Activated T-cell treated with anti-CD3 and anti-CD28 coated beads, Interleukin-2, amount 50 U/mL, for 24 hours (primary cell): ENCODE results near the gene TP53TG3B.
"Not testable (repeated sequence)": the region's sequence is repeated elsewhere in the genome, so short reads cannot be mapped to it uniquely, and the experiment has no call there.

Experiments used
- DNase-seq: peaks from one replicate; pipeline ENCODE4 v3.0.0-alpha.2; 2020
- H3K27ac Mint-ChIP-seq: 2 replicates; pipeline ENCODE4 v1.8.0; 2020; ENCODE audit warnings: mild to moderate bottlenecking, mixed read lengths
- H3K27me3 Mint-ChIP-seq: 2 replicates; pipeline ENCODE4 v1.8.0; 2020; ENCODE audit warnings: mixed read lengths
- H3K36me3 Mint-ChIP-seq: 2 replicates; pipeline ENCODE4 v1.8.0; 2020; ENCODE audit warnings: low read depth, mixed read lengths
- H3K4me1 Mint-ChIP-seq: 2 replicates; pipeline ENCODE4 v1.8.0; 2020; ENCODE audit warnings: low read depth, mixed read lengths
- H3K4me3 Mint-ChIP-seq: 2 replicates; pipeline ENCODE4 v1.8.0; 2020; ENCODE audit warnings: mild to moderate bottlenecking, moderate library complexity, mixed read lengths
- H3K9me3 Mint-ChIP-seq: 2 replicates; pipeline ENCODE4 v1.8.0; 2020; ENCODE audit warnings: mixed read lengths

The TP53TG3B gene, protein sequence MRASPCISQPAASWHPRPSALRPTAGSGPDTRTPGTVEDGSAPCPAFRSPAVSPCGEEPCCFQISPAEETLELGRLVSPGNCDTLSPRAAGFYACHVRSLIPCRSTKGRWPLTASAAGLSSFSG

DNA sequence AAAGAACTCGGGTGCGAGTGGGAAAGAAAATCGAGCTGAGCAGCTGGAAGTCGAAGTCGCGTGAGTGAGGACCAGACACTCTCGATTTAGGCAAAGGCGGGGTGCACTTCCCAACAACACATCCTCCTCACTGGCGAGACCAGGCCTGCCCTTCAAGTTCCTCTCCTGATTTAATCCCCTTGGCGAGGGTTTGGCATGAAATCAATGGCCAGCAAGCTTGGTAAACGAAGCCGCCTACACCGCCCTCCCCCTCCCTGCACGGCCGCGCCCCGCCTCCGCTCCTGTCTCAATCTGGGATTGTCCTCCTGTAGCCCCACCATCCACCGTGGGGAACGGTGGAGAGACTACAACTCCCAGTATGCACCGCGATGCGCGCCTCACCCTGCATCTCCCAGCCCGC, at the start of gene TP53TG3B:
TSS of gene TP53TG3B (plus strand) at position 301 of the 400 bp plus-strand sequence. CDS start at position 369, 68 bp downstream.
- not testable (repeated sequence) for H3K27me3 Mint-ChIP-seq, H3K4me3 Mint-ChIP-seq, DNase-seq, H3K27ac Mint-ChIP-seq, H3K9me3 Mint-ChIP-seq, H3K4me1 Mint-ChIP-seq, H3K36me3 Mint-ChIP-seq

DNA sequence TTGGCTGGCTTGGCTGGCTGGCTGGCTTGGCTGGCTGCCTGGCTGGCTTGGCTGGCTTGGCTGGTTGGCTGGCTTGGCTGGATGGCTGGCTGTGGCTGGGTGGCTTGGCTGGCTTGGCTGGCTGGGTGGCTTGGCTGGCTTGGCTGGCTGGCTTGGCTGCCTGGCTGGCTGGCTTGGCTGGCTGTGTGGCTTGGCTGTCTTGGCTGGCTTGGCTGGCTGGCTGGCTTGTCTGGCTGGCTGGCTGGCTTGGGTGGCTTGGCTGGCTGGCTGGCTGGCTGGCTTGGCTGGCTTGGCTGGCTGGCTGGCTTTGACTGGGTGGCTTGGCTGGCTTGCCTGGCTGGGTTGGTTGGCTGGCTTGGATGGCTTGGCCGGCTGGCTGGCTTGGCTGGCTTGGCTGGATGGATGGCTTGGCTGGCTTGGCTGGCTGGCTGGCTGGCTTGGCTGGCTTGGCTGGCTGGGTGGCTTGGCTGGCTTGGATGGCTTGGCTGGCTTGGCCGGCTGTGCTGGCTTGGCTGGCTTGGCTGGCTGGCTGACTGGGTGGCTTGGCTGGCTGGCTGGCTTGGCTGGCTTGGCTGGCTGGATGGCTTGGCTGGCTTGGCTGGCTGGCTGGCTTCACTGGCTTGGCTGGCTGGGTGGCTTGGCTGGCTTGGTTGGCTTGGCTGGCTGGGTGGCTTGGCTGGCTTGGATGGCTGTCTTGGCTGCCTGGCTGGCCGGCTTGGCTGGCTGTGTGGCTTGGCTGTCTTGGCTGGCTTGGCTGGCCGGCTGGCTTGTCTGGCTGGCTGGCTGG, 24.2 kb upstream of the TP53TG3B start:
- not testable (repeated sequence) for DNase-seq, H3K9me3 Mint-ChIP-seq

DNA sequence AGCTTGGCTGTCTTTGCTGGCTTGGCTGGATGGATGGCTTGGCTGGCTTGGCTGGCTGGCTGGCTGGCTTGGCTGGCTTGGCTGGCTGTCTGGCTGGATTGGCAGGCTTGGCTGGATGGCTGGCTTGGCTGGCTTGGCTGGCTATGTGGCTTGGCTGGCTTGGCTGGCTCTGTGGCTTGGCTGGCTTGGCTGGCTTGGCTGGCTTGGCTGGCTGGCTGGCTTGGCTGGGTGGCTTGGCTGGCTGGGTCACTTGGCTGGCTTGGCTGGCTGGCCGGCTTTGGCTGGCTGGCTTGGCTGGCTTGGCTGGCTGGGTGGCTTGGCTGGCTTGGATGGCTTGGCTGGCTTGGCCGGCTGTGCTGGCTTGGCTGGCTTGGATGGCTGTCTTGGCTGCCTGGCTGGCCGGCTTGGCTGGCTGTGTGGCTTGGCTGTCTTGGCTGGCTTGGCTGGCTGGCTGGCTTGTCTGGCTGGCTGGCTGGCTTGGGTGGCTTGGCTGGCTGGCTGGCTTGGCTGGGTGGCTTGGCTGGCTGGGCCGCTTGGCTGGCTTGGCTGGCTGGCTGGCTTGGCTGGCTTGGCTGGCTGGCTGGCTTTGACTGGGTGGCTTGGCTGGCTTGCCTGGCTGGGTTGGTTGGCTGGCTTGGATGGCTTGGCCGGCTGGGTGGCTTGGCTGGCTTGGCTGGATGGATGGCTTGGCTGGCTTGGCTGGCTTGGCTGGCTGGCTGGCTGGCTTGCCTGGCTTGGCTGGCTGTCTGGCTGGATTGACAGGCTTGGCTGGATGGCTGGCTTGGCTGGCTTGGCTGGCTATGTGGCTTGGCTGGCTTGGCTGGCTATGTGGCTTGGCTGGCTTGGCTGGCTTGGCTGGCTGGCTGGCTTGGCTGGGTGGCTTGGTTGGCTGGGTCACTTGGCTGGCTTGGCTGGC, 22.8 kb upstream of the TP53TG3B start:
- H3K4me3 Mint-ChIP-seq = not testable (repeated sequence)

More for the DNA sequence above, 24.2 kb upstream of the TP53TG3B start:
- not testable (repeated sequence) for H3K27ac Mint-ChIP-seq, H3K27me3 Mint-ChIP-seq, H3K36me3 Mint-ChIP-seq, H3K4me3 Mint-ChIP-seq, H3K4me1 Mint-ChIP-seq

DNA sequence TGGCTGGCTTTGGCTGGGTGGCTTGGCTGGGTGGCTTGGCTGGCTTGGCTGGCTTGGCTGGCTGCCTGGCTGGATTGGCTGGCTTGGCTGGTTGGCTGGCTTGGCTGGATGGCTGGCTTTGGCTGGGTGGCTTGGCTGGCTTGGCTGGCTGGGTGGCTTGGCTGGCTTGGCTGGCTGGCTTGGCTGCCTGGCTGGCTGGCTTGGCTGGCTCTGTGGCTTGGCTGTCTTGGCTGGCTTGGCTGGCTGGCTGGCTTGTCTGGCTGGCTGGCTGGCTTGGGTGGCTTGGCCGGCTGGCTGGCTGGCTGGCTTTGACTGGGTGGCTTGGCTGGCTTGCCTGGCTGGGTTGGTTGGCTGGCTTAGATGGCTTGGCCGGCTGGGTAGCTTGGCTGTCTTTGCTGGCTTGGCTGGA, 22.1 kb upstream of the TP53TG3B start:
- H3K36me3 Mint-ChIP-seq, H3K27me3 Mint-ChIP-seq, H3K4me1 Mint-ChIP-seq, H3K4me3 Mint-ChIP-seq, H3K27ac Mint-ChIP-seq, DNase-seq, H3K9me3 Mint-ChIP-seq: not testable (repeated sequence)

More for the DNA sequence above, 22.8 kb upstream of the TP53TG3B start:
- not testable (repeated sequence) for H3K36me3 Mint-ChIP-seq, H3K27ac Mint-ChIP-seq, H3K27me3 Mint-ChIP-seq, DNase-seq, H3K9me3 Mint-ChIP-seq, H3K4me1 Mint-ChIP-seq

DNA sequence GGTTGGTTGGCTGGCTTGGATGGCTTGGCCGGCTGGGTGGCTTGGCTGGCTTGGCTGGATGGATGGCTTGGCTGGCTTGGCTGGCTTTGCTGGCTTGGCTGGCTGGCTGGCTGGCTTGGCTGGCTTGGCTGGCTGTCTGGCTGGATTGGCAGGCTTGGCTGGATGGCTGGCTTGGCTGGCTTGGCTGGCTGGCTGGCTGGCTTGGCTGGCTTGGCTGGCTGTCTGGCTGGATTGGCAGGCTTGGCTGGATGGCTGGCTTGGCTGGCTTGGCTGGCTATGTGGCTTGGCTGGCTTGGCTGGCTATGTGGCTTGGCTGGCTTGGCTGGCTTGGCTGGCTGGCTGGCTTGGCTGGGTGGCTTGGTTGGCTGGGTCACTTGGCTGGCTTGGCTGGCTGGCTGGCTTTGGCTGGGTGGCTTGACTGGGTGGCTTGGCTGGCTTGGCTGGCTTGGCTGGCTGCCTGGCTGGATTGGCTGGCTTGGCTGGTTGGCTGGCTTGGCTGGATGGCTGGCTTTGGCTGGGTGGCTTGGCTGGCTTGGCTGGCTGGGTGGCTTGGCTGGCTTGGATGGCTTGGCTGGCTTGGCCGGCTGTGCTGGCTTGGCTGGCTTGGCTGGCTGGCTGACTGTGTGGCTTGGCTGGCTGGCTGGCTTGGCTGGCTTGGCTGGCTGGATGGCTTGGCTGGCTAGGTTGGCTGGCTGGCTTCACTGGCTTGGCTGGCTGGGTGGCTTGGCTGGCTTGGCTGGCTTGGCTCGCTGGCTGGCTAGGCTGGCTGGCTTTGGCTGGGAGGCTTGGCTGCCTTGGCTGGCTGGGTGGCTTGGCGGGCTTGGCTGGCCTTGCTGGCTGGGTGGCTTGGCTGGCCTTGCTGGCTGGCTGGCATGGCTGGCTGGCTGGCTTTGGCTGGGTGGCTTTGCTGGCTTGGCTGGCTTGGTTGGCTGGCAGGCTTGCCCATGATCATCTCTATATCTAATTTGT, 21.3 kb upstream of the TP53TG3B start:
- H3K4me3 Mint-ChIP-seq, H3K27ac Mint-ChIP-seq, DNase-seq, H3K4me1 Mint-ChIP-seq, H3K27me3 Mint-ChIP-seq, H3K36me3 Mint-ChIP-seq, H3K9me3 Mint-ChIP-seq: not testable (repeated sequence)
